Measurements from ENCODE around the gene SHPK. TPM values are rescaled to one million over a fixed set of nuclear protein-coding genes. Genes with fewer than 3 reads are reported as not detected.

SHPK gene
- total RNA-seq, 1 donor from 2014 or later: 22.1 TPM

DNA sequence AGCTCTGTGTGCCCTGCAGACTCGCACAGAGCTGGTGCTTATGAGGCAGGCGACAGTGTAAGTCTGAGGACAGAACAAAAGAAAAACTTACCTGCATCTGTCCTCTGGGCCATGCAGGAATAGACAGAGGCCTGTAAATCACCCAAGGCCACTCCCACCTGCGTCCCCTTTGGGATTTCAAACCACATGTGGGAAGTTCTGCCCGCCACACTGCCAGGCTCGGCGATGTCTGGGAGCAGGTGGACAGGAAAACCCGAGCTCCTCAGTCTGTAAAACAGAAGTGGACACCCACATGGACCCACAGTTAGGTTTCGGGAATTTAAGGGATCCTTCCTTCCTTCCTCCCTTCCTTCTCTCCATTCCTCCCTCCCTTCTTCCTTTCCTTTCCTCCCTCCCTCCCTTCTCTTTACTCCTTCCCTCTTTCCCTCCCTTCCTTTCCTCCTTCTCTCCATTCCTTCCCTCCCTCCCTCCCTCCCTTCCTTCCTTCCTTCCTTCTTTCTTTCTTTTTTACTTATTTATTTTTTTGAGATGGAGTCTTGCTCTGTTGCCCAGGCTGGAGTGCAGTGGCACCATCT lies 14.8 kb downstream of the SHPK start:
- H3K9me3 Mint-ChIP-seq: no peaks in the 10 kb centered on the region
- H3K27ac Mint-ChIP-seq: no peak overlapping the region
- DNase-seq (ENCODE audit: extremely low spot score, unreplicated experiment): no peak
- H3K36me3 Mint-ChIP-seq: peaks cover 33% of the 10 kb centered on the region
- H3K27me3 Mint-ChIP-seq: no peaks in the 10 kb centered on the region
- H3K4me1 Mint-ChIP-seq (ENCODE audit: unreplicated experiment): no peaks in the 10 kb centered on the region
- H3K4me3 Mint-ChIP-seq: no peak overlapping the region
- no peak for TF ChIP-seq CTCF (conservative IDR thresholded peaks at IDR 0.05)

DNA sequence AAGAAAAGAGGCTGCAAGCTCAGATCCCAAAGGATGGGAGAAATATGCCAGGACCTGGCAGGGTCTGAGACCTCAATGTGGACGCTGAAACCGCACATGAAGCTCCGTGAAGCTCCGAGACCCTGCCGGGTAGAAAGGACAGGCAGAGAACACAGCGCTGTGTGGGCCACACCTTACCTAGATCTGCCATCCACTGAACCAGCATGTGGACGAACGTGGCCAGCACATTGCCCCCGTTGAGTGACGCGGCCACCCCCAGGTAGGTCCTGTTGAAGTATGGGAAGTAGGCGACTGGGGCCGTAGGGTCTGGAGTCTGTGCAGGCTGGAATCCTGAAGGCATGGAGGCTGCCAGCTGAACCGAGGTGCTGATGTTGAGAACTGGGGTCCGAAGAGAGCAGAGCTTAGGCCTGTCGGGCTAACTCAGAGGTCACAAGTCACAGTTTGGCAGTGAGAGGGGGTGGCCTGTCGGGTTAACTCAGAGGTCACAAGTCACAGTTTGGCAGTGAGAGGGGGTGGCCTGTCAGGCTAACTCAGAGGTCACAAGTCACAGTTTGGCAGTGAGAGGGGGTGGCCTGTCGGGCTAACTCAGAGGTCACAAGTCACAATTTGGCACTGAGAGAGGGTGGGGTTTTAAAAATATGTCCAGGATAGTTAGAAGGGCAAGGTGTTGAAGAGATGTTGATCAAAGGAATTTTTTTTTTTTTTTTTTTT lies 20.7 kb downstream of the SHPK start:
- TF ChIP-seq CTCF (conservative IDR thresholded peaks at IDR 0.05): no peak
- Mint-ChIP-seq H3K9me3 (no peaks in the 10 kb centered on the region), H3K36me3 (peaks cover 34% of the 10 kb centered on the region), H3K27me3 (no peaks in the 10 kb centered on the region), H3K4me3 (no peak overlapping the region), H3K27ac (no peak overlapping the region), H3K4me1 (ENCODE audit: unreplicated experiment) (no peaks in the 10 kb centered on the region)
- no peak for DNase-seq (ENCODE audit: extremely low spot score, unreplicated experiment)

- H3K27ac Mint-ChIP-seq: peak overlapping the region; percentile 13
- no peaks in the 10 kb centered on the region for H3K27me3 Mint-ChIP-seq
- H3K9me3 Mint-ChIP-seq: no peaks in the 10 kb centered on the region
- no peak for TF ChIP-seq CTCF (conservative IDR thresholded peaks at IDR 0.05)
- no peak overlapping the region for H3K4me3 Mint-ChIP-seq
- peaks cover 25% of the 10 kb centered on the region for H3K36me3 Mint-ChIP-seq
- H3K4me1 Mint-ChIP-seq (ENCODE audit: unreplicated experiment): no peaks in the 10 kb centered on the region
- DNase-seq (ENCODE audit: extremely low spot score, unreplicated experiment): no peak
Measured at GRCh38 chr17:3613124-3613523, 22.9 kb downstream of the SHPK start.

DNA sequence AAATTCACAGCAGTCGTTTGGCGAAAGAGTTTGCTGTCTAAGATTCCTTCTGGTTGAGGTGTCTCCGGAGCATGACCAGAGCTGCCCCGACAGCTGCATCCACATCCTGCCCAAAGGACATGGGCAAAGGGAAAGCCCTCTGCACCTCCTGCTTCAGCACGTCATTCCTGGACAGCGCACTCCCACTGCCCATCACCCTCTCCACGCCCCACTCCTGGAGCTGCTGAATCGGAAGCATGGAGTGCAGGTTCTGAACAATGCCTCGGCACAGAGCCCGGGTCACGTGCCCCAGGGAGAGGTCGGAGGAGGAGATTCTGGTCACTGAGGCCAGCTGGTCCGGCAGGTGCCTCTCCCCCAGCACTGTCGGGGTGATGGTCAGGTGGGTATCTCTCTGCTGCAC lies 25.5 kb downstream of the SHPK start:
- Mint-ChIP-seq H3K9me3 (no peaks in the 10 kb centered on the region), H3K4me1 (ENCODE audit: unreplicated experiment) (no peaks in the 10 kb centered on the region), H3K27ac (no peak overlapping the region), H3K36me3 (peaks cover 16% of the 10 kb centered on the region), H3K4me3 (no peak overlapping the region), H3K27me3 (no peaks in the 10 kb centered on the region)
- DNase-seq (ENCODE audit: extremely low spot score, unreplicated experiment): no peak
- TF ChIP-seq CTCF (conservative IDR thresholded peaks at IDR 0.05): no peak

DNA sequence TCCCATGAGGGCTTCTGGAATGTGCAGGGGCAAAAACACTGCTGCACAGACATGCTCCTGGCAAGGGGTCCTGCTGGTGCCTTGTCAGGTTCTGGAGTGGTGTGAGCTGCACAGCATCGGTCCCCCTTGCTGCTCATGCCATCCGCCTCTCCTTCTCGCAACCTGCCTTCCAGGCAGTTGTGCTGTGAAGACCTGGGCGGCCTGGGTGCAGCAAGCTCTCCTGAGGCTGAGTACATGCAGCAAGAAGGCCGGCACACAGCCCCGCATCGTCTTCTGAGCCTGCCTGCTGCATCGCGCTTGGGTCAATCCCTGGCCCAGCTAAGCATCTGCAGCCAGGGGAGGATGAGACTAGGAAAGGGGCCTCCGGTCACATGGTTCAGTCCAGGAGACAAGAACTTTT lies 26.4 kb downstream of the SHPK start:
- Mint-ChIP-seq H3K36me3 (peaks cover 13% of the 10 kb centered on the region), H3K27ac (no peak overlapping the region), H3K9me3 (no peaks in the 10 kb centered on the region), H3K4me1 (ENCODE audit: unreplicated experiment) (no peaks in the 10 kb centered on the region), H3K4me3 (no peak overlapping the region), H3K27me3 (no peaks in the 10 kb centered on the region)
- no peak for DNase-seq (ENCODE audit: extremely low spot score, unreplicated experiment)
- no peak for TF ChIP-seq CTCF (conservative IDR thresholded peaks at IDR 0.05)

Measured in type B pancreatic cell (in vitro differentiated cells).